Left renal cortex interstitium (tissue), 4 donors: ENCODE measurements around the gene SLC6A18. TPM values are rescaled to one million over a fixed set of nuclear protein-coding genes. Genes with fewer than 3 reads are reported as not detected.
A peak's percentile ranks its signal among the peaks of the same experiment; 100 is the strongest.
"Not testable (repeated sequence)": the region's sequence is repeated elsewhere in the genome, so short reads cannot be mapped to it uniquely, and the experiment has no call there.

Experiments used
- DNase-seq, 4 donors: peaks; one replicate each; pipeline ENCODE4 v3.0.0-alpha.2; 2013; ENCODE audit warnings: low read depth in 4 of 4, low spot score in 2 of 4, missing footprints in 1 of 4
- polyA plus RNA-seq, 4 donors: library from polyadenylated mRNA; unstranded; fragments of 120-200 nt; gene quantifications; one replicate each; pipeline ENCODE4 v1.2.1, GENCODE V29; 2013; ENCODE audit not compliant: insufficient read length in 4 of 4

The SLC6A18 gene
- polyA plus RNA-seq, 4 donors: 0.29 to 5.4 (median 1.3) TPM

DNA sequence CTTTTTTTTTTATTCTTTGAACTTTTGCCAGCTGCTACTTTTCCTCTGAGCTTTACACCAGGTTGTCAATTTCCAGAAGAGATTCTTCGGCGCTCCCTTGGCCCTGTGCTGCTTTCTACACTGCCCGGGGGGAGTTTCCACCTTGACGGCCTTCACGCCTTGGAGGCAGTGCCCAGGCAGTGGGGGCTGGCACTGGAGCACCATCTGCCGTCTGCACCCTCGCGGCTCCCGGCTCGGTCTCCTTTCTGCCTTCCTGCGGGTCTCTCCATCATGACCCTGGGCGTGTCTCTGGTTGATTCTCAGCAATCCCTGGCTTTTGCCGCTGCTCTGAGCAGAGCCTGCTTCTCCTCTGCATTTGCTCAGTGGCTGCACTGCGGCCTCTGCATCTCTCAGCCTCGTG is 2.9 kb downstream of the SLC6A18 start:
- no peak for DNase-seq

DNA sequence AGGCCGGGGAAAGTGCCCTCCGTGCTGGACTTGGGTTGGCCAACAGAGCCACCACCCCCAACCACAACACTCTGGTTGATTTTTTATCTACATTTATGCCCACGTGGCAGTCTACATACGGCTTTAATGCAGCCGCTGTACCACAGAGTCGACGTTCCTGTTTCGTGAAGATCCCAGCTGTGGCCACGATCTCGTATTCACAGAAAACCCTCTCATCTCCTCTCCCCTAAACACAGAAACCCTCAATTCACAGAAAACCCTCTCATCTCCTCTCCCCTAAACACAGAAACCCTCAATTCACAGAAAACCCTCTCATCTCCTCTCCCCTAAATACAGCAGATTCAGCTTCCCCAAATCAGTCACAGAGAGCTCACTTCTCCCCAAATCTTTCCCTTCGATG is 3.8 kb downstream of the SLC6A18 start:
- DNase-seq: not testable (repeated sequence)

DNA sequence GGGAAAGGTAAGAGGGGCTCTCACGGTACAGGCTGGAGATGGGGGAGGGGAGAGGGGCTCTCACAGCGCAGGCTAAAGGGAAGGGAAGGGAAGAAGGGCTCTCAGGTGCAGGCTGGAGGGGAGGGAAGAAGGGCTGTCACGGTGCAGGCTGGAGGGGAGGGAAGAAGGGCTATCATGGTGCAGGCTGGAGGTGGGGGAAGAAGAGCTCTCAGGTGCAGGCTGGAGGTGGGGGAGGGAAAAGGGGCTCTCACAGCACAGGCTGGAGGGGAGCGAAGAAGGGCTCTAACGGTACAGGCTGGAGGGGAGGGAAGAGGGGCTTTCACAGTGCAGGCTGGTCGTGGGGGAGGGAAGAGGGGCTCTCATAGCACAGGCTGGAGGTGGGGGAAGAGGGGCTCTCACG is 4.6 kb downstream of the SLC6A18 start:
- no peak for DNase-seq

DNA sequence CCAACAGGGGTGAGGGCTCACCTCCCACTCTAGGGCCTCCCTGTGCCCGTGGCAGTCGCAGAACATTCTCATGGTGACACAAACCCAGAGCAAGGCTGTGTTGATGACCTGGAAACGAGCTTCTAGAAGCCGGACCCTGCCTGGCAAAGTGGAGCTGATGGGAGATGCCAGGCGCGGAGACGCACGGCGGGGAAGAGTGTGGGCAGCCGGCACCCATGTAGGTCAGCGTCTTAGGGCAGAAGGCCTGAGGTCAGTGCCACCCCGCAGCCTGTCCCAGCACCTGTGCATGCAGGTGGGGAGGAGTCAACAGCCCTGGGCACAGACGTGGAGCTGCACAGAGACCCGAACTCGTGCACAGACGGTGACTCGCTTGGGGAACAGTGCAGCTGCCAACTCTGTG is 5.4 kb downstream of the SLC6A18 start:
- no peak for DNase-seq

DNA sequence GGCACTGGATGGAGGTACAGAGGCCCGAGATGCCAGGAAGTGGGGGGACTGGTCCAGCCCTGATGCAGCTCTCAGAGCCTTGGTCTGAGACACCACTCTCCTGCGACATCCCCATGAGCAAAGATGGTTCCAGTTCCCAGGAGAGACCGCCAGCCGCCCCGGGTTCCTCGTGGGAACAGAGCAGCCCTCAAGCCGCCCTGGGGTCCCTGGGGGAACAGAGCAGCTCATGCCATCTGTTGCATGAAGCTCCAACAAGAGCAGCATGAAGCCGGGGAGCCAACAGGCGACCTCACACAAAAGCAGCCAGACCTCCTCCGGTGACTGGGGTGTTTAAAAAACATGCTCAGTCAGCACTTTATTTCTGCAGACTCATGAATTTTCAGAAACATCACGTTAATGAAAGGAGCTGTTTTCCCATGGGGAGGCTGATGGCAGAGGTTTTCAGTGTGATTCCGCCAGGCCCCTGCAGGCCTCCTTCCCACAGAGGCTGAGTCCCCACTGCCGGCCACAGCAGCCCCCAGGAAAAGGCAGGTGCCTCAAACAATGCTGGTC is 6.2 kb downstream of the SLC6A18 start:
- no peak for DNase-seq

DNA sequence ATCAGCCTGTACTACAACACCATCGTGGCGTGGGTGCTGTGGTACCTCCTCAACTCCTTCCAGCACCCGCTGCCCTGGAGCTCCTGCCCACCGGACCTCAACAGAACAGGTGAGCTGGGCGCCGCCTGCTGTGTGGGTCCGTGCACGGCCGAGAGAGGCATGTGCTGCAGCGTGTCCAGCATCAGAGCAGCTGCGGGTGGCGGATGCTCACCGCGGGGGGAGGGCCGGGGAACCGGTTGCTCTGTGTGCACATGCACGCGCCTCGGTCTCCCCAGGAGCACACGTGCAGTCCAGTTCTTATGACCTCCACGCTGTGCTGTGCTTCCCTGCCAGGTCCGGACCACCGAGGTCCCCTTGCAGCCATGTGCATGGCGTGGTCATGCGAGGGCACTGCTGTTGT is 7.6 kb downstream of the SLC6A18 start:
- no peak for DNase-seq

DNA sequence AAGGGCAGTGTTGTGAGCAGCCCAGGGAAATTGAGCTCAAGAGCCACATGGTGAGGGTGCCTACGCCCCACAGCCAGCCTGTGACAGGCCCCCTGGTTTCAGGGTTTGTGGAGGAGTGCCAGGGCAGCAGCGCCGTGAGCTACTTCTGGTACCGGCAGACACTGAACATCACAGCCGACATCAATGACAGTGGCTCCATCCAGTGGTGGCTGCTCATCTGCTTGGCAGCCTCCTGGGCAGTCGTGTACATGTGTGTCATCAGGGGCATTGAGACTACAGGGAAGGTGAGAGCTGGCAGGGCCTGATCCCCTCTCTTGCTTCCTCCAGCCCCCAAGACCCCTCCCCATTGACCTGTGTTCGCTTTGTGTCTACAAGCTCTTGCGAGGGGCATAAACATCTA is 10.2 kb downstream of the SLC6A18 start:
- DNase-seq: no peak

DNA sequence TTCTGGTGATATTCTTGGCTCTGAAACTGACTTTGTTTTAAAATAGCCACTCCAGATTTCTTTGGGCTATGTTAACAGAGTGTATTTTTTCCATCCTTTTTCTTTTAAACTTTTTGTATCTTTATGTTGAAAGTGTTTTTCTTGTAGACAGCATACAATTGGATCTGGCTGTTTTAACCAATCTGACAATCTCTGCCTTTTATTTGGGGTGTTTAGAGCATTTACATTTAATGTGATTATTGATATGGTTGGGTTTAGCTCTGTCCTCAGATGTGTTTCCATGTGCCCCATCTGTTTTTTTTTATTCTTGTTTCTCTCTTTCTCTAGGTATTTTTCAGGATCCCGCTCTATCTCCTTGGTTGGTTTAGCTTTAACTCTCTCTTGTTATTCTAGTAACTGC is 10.7 kb downstream of the SLC6A18 start:
- DNase-seq: no peak

DNA sequence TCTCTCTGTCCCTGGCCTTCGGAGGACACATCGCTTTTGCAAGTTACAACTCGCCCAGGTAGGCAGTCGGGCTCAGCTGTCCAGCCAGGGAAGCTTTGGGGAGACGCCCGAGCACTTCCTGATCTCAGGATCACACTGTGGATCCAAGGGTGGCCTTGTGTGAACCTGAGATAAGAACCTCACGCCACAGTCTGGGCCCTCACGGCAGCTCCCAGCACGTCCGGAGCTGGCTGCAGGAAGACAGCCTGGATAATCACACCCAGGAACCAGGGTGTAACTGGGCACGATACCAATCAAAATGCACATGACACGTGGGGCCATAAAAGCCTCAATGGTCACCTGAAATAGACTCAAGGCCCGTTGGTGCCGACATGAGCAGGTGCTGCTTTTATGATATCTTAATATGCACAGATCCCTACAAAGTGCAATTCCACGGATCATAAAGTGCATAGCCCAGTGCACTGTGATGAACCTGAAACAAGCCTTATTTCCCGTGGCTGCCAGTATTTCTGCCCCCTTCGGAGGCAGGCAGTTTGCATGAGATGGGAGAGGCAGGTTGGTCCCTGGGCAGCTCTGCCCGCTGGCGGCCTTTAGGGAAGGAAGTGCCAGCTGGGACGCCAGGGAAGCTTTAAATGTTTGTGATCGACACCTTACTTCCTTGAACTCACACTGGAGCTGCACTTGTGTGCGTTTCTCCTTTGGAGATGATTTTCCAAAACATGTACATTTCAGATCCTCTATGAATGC is 14.5 kb downstream of the SLC6A18 start:
- DNase-seq: no peak

DNA sequence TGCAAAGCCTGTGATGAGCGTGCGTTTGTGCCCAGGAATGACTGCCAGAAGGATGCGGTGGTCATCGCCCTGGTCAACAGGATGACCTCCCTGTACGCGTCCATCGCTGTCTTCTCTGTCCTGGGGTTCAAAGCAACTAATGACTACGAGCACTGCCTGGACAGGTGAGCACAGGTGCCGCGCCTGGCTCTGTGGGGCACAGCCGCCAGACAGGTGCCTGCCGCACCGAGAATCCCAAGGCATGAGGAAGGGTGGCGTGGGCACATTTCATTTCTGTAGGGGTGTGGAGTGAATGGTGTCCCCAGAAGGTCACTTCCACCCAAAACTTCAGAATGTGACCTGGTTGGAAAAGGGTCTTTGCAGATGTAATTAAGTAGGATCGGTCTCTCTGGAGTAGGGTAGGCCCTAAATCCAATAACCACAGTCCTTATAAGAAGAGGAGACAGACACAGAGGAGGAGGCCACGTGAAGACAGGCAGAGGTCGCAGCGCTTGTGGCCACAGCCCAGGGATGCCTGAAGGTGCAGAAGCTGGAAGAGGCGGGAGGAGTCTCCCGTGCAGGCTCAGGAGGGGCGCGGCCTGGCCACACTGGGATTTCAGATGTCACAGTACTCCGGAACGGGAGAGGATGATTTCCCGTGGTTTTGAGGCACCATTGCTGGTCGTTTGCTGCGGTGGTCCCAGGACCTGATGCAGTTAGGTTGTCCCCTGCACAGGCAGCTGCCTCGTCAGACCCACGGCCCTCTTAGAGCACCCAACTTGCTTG is 15.5 kb downstream of the SLC6A18 start:
- DNase-seq: no peak

DNA sequence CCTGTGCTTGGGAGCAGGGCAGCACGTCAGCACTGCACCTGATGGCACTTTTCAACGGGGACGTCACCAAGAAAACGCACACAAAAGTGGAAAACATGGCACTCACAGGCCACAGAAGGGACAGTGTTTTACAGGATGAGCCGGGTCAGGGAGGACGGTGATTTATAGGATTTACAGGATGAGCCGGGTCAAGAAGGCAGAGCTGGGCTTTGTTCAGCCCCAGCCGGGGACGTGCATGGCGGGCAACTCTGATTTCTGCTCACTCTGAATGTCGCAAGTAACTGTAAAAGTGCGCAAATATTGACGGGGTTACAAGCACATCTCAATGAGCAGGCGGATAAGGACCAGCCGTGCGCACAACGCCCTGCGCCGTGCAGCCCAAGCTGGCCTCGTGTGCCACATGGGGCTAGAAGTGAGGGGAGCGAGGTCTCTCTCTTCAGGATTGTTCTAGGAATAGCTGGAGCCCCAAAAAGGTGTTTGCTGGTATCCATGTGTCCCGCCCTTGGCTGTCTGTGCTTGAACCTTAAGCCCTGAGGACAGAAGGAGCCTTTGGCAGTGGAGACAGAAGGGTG is 16.4 kb downstream of the SLC6A18 start:
- no peak for DNase-seq

DNA sequence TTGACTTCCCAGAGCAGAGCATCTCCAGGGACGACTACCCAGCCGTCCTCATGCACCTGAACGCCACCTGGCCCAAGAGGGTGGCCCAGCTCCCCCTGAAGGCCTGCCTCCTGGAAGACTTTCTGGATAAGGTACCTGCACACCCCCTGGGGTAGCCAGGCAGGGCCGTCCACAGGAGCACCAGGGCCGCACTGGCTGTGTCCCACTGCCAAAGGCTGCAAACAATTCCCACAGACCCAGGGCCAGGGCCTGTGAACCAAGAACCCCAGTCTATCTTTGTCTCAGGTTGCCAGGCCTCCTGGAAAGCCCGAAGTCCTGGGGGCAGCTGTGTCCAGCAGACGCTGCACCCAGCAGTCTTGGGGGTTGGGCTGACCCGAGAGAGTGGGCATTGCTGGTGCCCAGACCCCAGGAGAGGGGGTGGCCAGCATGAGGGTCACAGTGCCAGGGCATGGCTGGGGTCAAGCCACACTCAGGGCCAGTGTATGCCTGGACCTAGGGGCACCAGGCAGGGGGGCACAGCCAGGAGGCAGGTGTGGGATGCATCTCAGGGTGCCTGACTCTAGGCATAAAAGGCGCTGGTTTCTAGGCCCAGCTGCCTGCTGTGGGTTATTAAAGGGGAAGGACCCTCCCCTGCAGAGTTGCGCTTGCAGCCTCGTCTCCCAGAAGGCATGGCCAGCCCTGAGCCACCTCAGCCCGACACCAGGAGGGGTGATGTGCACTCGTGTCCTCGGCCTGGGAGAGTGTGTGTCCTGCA is 17.7 kb downstream of the SLC6A18 start:
- no peak for DNase-seq

DNA sequence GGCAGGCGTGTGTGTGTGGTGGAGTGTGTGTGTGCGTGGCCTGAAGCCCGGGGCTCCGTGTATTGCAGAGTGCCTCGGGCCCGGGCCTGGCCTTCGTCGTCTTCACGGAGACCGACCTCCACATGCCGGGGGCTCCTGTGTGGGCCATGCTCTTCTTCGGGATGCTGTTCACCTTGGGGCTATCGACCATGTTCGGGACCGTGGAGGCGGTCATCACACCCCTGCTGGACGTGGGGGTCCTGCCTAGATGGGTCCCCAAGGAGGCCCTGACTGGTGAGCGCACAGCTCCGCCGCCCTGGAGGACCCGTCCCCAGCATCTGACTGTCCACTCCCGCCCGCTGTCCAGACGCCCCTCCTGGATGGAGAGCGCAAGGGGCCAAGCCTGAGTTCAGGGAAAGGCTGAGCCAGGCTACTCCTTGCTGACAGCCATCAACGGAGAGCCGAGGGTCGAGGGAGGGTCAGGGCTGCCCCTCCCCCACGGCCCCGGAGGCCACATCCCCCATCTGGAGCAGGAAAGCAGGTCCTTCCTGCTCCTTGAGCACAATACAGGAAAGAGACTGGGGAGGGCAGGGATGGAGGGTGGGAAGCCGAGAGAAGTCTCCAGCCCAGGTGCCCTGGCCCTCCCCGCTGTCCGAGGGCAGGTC is 18.4 kb downstream of the SLC6A18 start:
- no peak for DNase-seq

DNA sequence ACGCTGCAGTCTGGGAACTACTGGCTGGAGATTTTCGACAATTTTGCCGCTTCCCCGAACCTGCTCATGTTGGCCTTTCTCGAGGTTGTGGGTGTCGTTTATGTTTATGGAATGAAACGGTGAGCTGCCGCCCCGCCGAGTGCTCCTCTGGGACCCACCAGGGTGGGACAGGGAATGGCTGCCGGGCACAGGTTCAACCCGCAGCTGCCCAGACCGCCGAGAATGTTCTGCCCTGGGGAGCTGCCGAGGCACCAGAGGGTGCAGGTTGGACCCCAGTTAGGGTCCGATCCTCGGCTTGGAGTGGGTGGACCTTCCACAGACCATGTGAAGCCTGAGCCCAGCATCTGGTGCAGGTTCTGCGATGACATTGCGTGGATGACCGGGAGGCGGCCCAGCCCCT is 19.1 kb downstream of the SLC6A18 start:
- no peak for DNase-seq

DNA sequence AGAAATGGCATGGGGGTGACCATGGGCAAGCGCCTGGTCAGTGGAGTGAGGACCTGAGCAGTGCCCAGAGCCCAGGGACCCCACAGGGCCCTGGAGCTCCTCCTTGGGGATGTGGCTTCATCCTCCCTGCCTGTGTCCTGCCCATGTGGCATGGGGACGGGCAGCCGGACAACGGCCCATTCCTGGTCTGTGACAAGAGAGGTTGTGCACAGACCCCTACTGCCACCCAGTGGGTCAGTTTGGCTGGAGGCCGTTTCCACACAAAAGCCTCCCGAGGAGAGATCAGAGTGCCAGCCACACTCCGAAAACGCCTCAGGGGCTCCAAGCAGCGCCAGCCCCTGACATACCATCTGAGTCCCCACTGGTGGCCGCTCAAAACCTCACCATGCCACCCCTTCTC is 19.8 kb downstream of the SLC6A18 start:
- no peak for DNase-seq

DNA sequence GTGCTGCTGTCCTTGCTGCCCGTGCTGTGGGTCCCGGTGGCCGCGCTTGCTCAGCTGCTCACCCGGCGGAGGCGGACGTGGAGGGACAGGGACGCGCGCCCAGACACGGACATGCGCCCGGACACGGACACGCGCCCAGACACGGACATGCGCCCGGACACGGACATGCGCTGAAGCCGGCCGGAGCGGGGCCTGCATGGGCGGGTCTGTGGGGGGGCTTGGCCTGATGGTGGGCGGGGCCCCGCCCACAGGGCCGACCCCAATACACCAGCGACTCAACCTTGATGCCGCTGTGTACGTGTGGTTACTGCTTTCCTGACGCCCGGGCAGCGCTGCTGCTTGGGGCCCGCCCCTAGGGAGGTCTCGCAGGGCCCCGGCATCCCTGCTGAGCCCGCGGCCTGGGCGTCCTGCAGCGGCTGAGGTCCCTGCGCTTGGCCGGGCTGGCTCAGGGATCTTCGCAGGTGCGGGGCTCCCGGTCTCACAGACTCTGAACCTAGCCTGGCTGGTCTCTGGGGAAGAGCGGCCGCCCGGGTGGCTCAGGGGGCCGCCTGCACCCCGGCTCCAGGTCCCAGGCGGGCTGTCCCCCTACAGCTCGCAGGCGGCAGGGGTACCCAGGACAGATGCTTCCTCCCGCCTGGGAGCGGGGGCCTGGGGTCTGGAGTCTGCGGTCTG is 20.9 kb downstream of the SLC6A18 start:
- no peak for DNase-seq

DNA sequence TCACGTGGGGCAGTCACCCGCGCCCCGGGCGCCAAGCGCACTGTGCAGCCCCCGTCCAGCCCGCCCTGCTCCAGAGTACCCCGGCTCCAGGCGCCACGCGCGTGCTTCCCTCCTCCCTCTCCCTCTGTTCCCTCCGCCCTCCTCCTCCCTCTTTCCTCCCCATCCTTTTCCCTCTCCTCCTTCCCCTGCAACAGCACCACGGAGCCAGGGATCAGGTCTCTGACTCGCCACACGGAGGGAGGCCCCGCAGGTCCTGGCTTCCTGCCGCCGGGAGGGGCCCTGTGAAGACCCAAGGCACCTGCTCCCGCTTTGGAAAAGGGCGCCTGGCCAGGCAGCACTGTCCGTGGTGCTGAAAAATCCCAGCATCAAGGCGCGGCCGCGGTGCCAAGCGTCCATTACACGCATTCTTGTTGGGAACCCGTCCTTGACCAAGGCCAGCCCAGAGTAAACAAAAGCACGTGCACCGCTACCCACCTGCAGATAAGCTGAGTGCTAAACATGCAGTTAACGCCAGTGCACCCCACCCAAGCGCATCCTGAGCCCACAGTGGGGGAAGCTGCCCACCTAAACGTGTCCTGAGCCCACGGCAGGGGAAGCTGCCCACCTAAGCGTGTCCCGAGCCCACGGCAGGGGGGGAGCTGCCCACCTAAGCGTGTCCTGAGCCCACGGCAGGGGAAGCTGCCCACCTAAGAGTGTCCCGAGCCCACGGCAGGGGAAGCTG is 21.7 kb downstream of the SLC6A18 start:
- DNase-seq: peak; percentile 55 to 87 (median 70)

DNA sequence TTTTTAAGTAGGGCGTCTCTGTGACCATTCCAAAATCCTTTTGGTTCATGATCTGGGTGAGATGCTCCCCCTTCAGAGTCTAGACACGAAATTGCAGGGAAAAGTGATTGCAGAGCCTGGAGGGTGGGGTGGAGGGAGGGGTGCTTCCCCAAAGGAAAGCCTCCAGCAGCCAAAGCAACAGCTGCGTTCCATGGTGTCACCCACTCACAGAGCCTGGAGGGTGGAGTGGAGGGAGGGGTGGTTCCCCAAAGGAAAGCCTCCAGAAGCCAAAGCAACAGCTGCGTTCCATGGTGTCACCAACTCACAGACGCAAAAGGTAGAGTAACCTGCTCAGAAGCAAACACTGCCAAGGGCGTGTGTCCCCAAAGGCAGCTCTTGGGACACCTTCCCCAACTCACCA is 22.6 kb downstream of the SLC6A18 start:
- DNase-seq: no peak
